Right cardiac atrium (tissue), 5 donors: ENCODE measurements around the gene OR52R1. TPM values are rescaled to one million over a fixed set of nuclear protein-coding genes. Genes with fewer than 3 reads are reported as not detected.

ENCODE experiments used
- ATAC-seq, 2 donors: fragments of 200-7000 bp; cut with Tn5 transposase; one replicate each; pipeline versions ENCODE4 v1.8.0 to v1.9.1; 2020; ENCODE audit warnings: moderate library complexity in 2 of 2, mild to moderate bottlenecking in 1 of 2
- DNase-seq, 3 donors: peaks; one replicate each; pipeline ENCODE4 v3.0.0-alpha.2; 2020
- H3K27ac ChIP-seq: one replicate; pipeline ENCODE4 v1.5.1; 2013; ENCODE audit warnings: mild to moderate bottlenecking, low read length, control low read depth, moderate library complexity
- H3K27me3 ChIP-seq: one replicate; pipeline ENCODE4 v1.6.1; 2013; ENCODE audit not compliant: control insufficient read depth, insufficient read depth
- H3K4me1 ChIP-seq: one replicate; pipeline ENCODE4 v1.6.1; 2013; ENCODE audit warnings: low read length; ENCODE audit not compliant: control insufficient read depth, insufficient read depth
- H3K4me3 ChIP-seq: one replicate; pipeline ENCODE4 v1.5.1; 2013; ENCODE audit warnings: low read length, control low read depth
- H3K9me3 ChIP-seq: one replicate; pipeline ENCODE4 v1.6.1; 2013; ENCODE audit warnings: low read length; ENCODE audit not compliant: control insufficient read depth
- WGBS: extraction: QIAGEN DNeasy Blood & Tissue Kit; methylation state at CpG from one replicate; pipeline ENCODE4 v1.1.7; 2013; 5-methylcytosine and 5-hydroxymethylcytosine counted together
- intact Hi-C, 4 donors: fragments of 100-400 bp; cut with DNase I; formaldehyde crosslinking; loops; one replicate each; pipeline versions ENCODE4 v1.11.0 to v1.14.0; 2022 to 2023
- long read RNA-seq, 4 donors: library from polyadenylated mRNA; unstranded; transcript quantifications; one replicate each; pipeline ENCODE4 v2.0.0, GENCODE V29; 2020 to 2021
- polyA plus RNA-seq: library from polyadenylated mRNA; stranded (reverse); fragments of 200-250 nt; gene quantifications from one replicate; pipeline ENCODE4 v1.2.3, GENCODE V29; 2013
- total RNA-seq, 4 donors: library from RNA; stranded (reverse); fragmentation: NEBNext Ultra II Directional; extraction: Animal tissue kit (Norgen Biotek cat#: 25700); gene quantifications; one replicate each; pipeline ENCODE4 v1.2.1, GENCODE V29; 2021
- donor health status: healthy with polysubstance abuse.
- donor health status: DM: no; HTN: yes; CAD: no.
- donor health status: DM: no; HTN: no; CAD: no.
- donor health status: DM: no; HTN: yes; CAD: no; lungs with severe emphysema.
- donor health status: DM: yes; HTN: yes; CAD: no.

Gene OR52R1
- not detected for total RNA-seq
- not detected for polyA plus RNA-seq
- long read RNA-seq, donor 1 = 0 reads
- long read RNA-seq, donor 2 = 0 reads
- long read RNA-seq, donor 3 = 0 reads
- long read RNA-seq, donor 4 = 0 reads

- Histone ChIP-seq H3K27me3 (no peaks in the 10 kb centered on the region), H3K9me3 (no peaks in the 10 kb centered on the region), H3K4me3 (no peak within 1 kb of the TSS), H3K27ac (no peak within 1 kb of the TSS), H3K4me1 (no peaks in the 10 kb centered on the region)
- 85% methylated on average over 3 of the region's 3 CpGs for WGBS
- ATAC-seq = no peak
- intact Hi-C loops = no loop called here
- no peak for DNase-seq
These were observed at the start of gene OR52R1 for GRCh38 chr11:4804280-4804679. TSS of gene OR52R1 (minus strand) at chr11:4804380. CDS start at chr11:4804380, 0 bp downstream.

- DNase-seq = peak in 2 of 3 donors; percentile 24 to 42
- 4% methylated on average over 4 of the region's 4 CpGs for WGBS
- ATAC-seq = peak; percentile 96 to 97
- intact Hi-C loops = no loop called here
- no peaks in the 10 kb centered on the region for H3K4me1 ChIP-seq
- H3K4me3 ChIP-seq = no peak overlapping the region
- H3K27me3 ChIP-seq = no peaks in the 10 kb centered on the region
- H3K9me3 ChIP-seq = no peaks in the 10 kb centered on the region
- H3K27ac ChIP-seq = peak overlapping the region; percentile 4
These were observed 46.9 kb upstream of the OR52R1 start for GRCh38 chr11:4851033-4851432.

- WGBS = 65% methylated on average over 9 of the region's 9 CpGs
- Histone ChIP-seq H3K4me3 (no peak within 1 kb of the TSS), H3K9me3 (no peaks in the 10 kb centered on the region), H3K4me1 (no peaks in the 10 kb centered on the region), H3K27ac (no peak within 1 kb of the TSS), H3K27me3 (no peaks in the 10 kb centered on the region)
- ATAC-seq (no peak), DNase-seq (no peak)
- intact Hi-C loops = no loop called here
These were observed 44.8 kb upstream of the OR52R1 start, which contains the start of gene OR51S1 for GRCh38 chr11:4848908-4849532. TSS of gene OR51S1 (minus strand) at chr11:4849208. CDS start at chr11:4849208, 0 bp downstream.

- no peaks in the 10 kb centered on the region for H3K9me3 ChIP-seq
- no peak for DNase-seq
- no peak overlapping the region for H3K27ac ChIP-seq
- intact Hi-C loops = no loop called here
- no peak for ATAC-seq
- WGBS = 82% methylated on average over 2 of the region's 2 CpGs
- no peak overlapping the region for H3K4me3 ChIP-seq
- no peaks in the 10 kb centered on the region for H3K4me1 ChIP-seq
- no peaks in the 10 kb centered on the region for H3K27me3 ChIP-seq
These were observed 35.8 kb upstream of the OR52R1 start for GRCh38 chr11:4839851-4840549.

- whole genome bisulfite sequencing = 60% methylated on average over 2 of the region's 2 CpGs
These were observed 26.7 kb upstream of the OR52R1 start for GRCh38 chr11:4830909-4831308.

GRCh38 chr11:4830346-4830745, 26.2 kb upstream of the OR52R1 start:
- Histone ChIP-seq H3K4me3 (no peak overlapping the region), H3K27me3 (no peaks in the 10 kb centered on the region), H3K9me3 (no peaks in the 10 kb centered on the region), H3K27ac (no peak overlapping the region), H3K4me1 (no peaks in the 10 kb centered on the region)
- intact Hi-C loops = no loop called here
- ATAC-seq (no peak), DNase-seq (no peak)
- 74% methylated on average over 1 of the region's 1 CpG for WGBS

More at GRCh38 chr11:4830909-4831308, 26.7 kb upstream of the OR52R1 start:
- intact Hi-C loops = no loop called here
- no peak for DNase-seq
- Histone ChIP-seq H3K27me3 (no peaks in the 10 kb centered on the region), H3K9me3 (no peaks in the 10 kb centered on the region), H3K27ac (no peak overlapping the region), H3K4me1 (no peaks in the 10 kb centered on the region), H3K4me3 (no peak overlapping the region)
- ATAC-seq = no peak

GRCh38 chr11:4826425-4826824, 22.2 kb upstream of the OR52R1 start:
- no peak overlapping the region for H3K4me3 ChIP-seq
- intact Hi-C loops = loop anchor here in 3 of 4 donors (2.0 to 5.0 kb wide), 2 partner anchors 189 to 190 kb away; partner anchors contain the start of gene OR51D1 (in 3 of the 3)

GRCh38 chr11:4825132-4825531, 21.0 kb upstream of the OR52R1 start:
- ATAC-seq = no peak

More at GRCh38 chr11:4826425-4826824, 22.2 kb upstream of the OR52R1 start:
- DNase-seq (no peak), ATAC-seq (peak in 1 of 2 donors; percentile 19)
- Histone ChIP-seq H3K9me3 (no peaks in the 10 kb centered on the region), H3K4me1 (no peaks in the 10 kb centered on the region), H3K27ac (no peak overlapping the region), H3K27me3 (no peaks in the 10 kb centered on the region)

GRCh38 chr11:4821021-4821420, 16.8 kb upstream of the OR52R1 start, which contains the start of gene OR51F2:
TSS of gene OR51F2 (plus strand) at chr11:4821321. CDS start at chr11:4821422, 101 bp downstream.
- ATAC-seq = no peak
- DNase-seq = no peak
- Histone ChIP-seq H3K4me1 (no peaks in the 10 kb centered on the region), H3K4me3 (no peak within 1 kb of the TSS), H3K9me3 (no peaks in the 10 kb centered on the region), H3K27me3 (no peaks in the 10 kb centered on the region), H3K27ac (no peak within 1 kb of the TSS)
- WGBS = 75% methylated on average over 1 of the region's 1 CpG
- intact Hi-C loops = no loop called here

More at GRCh38 chr11:4825132-4825531, 21.0 kb upstream of the OR52R1 start:
- no peaks in the 10 kb centered on the region for H3K27me3 ChIP-seq
- no peak overlapping the region for H3K27ac ChIP-seq
- no peak for DNase-seq
- intact Hi-C loops = loop anchor here in 2 of 4 donors (5.0 kb wide), 1 partner anchor 188 kb away; the partner anchor contains the start of gene OR51D1 (in 2 of the 2)
- H3K4me3 ChIP-seq = no peak overlapping the region
- H3K9me3 ChIP-seq = no peaks in the 10 kb centered on the region
- H3K4me1 ChIP-seq = no peaks in the 10 kb centered on the region

- Histone ChIP-seq H3K27ac (no peak overlapping the region), H3K4me1 (no peaks in the 10 kb centered on the region), H3K9me3 (no peaks in the 10 kb centered on the region), H3K4me3 (no peak overlapping the region), H3K27me3 (no peaks in the 10 kb centered on the region)
- 48% methylated on average over 2 of the region's 2 CpGs for WGBS
- DNase-seq = no peak
- intact Hi-C loops = no loop called here
- no peak for ATAC-seq
These were observed 5.1 kb upstream of the OR52R1 start for GRCh38 chr11:4809246-4809645.

- ATAC-seq (no peak), DNase-seq (no peak)
- H3K27me3 ChIP-seq = no peaks in the 10 kb centered on the region
- no peaks in the 10 kb centered on the region for H3K9me3 ChIP-seq
- intact Hi-C loops = no loop called here
- H3K27ac ChIP-seq = no peak overlapping the region
- no peak overlapping the region for H3K4me3 ChIP-seq
- WGBS = 68% methylated on average over 1 of the region's 1 CpG
- no peaks in the 10 kb centered on the region for H3K4me1 ChIP-seq
These were observed 4.3 kb upstream of the OR52R1 start for GRCh38 chr11:4808476-4808875.
